ENCODE data around the gene ARID1B. TPM values are rescaled to one million over a fixed set of nuclear protein-coding genes. Genes with fewer than 3 reads are reported as not detected.

The ARID1B gene
- total and polyA plus RNA-seq, 2 donors (not counting 1 experiment from before 2014, with no cell fraction given), result 47.2 to 280 TPM

DNA sequence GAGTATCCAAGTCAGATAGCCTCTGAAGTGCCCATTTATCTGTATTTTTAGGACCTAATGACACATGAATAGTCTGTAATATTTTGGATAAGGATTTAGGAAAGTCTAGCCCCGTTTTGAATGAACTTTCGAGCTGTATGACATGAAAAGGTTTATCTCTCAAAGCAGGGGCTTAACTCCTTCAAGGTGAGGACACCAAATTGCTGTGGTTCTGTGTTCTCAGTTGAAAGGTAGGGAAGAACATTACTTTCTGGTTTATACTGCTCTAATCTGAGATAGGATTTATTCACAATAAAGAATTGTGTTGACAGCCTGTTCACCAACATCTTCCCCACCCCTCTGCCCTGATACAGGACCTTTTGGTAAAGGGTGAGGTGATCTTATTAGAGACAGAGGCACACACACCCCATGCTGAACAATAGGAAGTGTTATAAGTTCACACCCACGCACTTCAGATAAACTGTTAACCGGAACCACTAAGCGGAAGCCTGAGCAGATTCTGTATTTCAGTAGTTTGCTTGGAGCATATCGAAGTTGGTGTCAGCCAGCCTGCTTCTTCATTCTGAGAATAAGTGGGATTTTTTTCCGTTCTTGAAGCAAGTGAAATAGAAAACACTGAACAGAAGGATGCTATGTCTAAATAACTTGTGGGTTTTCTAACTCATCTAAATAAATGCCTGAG lies 322.9 kb downstream of the ARID1B start:
- 27% methylated on average over 2 of the region's 7 CpGs for WGBS (ENCODE audit: insufficient coverage)
- H3K4me1 Mint-ChIP-seq, result peaks cover 54% of the 10 kb centered on the region
- peak overlapping the region; percentile 40 to 76 for H3K27ac ChIP-seq (ENCODE audit: low read length in 2 of 2)
- H3K4me2 ChIP-seq (replicated peaks; ENCODE audit: low read depth, low read length, poor library complexity, severe bottlenecking), result peak overlapping the region; percentile 55
- H3K27me3 ChIP-seq (replicated peaks in 1 of 4; ENCODE audit: control extremely low read depth in 1 of 4, control insufficient read depth in 3 of 4, insufficient read depth in 4 of 4, low read length in 3 of 4), result no peaks in the 10 kb centered on the region
- H4K20me1 ChIP-seq (ENCODE audit: control insufficient read depth, insufficient read depth, low read length, poor library complexity, severe bottlenecking), result peaks cover 22% of the 10 kb centered on the region
- ChIA-PET POLR2A (no interaction called here), CTCF (no interaction called here)
- peak overlapping the region; percentile 70 for H3K4me3 Mint-ChIP-seq
- intact Hi-C loops (cut with micrococcal nuclease), result loop anchor here (1.0 to 5.0 kb wide), 3 partner anchors 19 to 174 kb away; no protein-coding TSS in a partner anchor
- H3K36me3 ChIP-seq (replicated peaks in 1 of 2; ENCODE audit: control extremely low read depth in 1 of 2, control insufficient read depth in 1 of 2, extremely low read depth in 1 of 2, insufficient read depth in 2 of 2, low read length in 1 of 2), result peaks cover 0 to 6% of the 10 kb centered on the region in 2 experiments
- H3K27ac Mint-ChIP-seq, result peak overlapping the region; percentile 87
- peak overlapping the region; percentile 11 for H2AFZ ChIP-seq (ENCODE audit: insufficient read depth, low read depth, low read length, poor library complexity, severe bottlenecking)
- H3K79me2 ChIP-seq (ENCODE audit: control insufficient read depth, insufficient read depth, low read length), result peaks cover 37% of the 10 kb centered on the region
- ATAC-seq (ENCODE audit: low read depth) (peak; percentile 95), DNase-seq (peak; percentile 76)
- peak overlapping the region; percentile 31 for H3K9ac ChIP-seq (ENCODE audit: low read length)
- peaks cover 33 to 35% of the 10 kb centered on the region in 2 donors for H3K4me1 ChIP-seq (ENCODE audit: control insufficient read depth in 2 of 2, insufficient read depth in 2 of 2, low read length in 2 of 2)
- H3K9me3 Mint-ChIP-seq (ENCODE audit: insufficient read depth), result no peaks in the 10 kb centered on the region
- TF ChIP-seq CTCF (IDR thresholded peaks at IDR 0.05), result no peak
- TF ChIP-seq EZH2 (IDR thresholded peaks at IDR 0.05; ENCODE audit: borderline replicate concordance, insufficient read depth, low read depth, low read length, poor library complexity, severe bottlenecking), result no peak
- no peaks in the 10 kb centered on the region for H3K9me3 ChIP-seq (ENCODE audit: control extremely low read depth in 1 of 3, control insufficient read depth in 2 of 3, insufficient read depth in 1 of 3, low read length in 2 of 3)
- H3K27me3 Mint-ChIP-seq, result no peaks in the 10 kb centered on the region
- H3K4me3 ChIP-seq (ENCODE audit: control extremely low read depth in 1 of 5, extremely low read depth in 1 of 5, insufficient read depth in 1 of 5, low read depth in 2 of 5, low read length in 4 of 5), result peak overlapping the region in 1 of 5 experiments; percentile 13

- no peak for DNase-seq
- Histone ChIP-seq H3K9ac (ENCODE audit: low read length) (no peak overlapping the region), H4K20me1 (ENCODE audit: control insufficient read depth, insufficient read depth, low read length, poor library complexity, severe bottlenecking) (peaks cover 12% of the 10 kb centered on the region), H3K27ac (ENCODE audit: low read length in 2 of 2) (peak overlapping the region in 1 of 2 donors; percentile 76), H3K4me2 (replicated peaks; ENCODE audit: low read depth, low read length, poor library complexity, severe bottlenecking) (no peak overlapping the region), H3K4me1 (ENCODE audit: control insufficient read depth in 2 of 2, insufficient read depth in 2 of 2, low read length in 2 of 2) (peaks cover 35 to 37% of the 10 kb centered on the region in 2 donors), H3K79me2 (ENCODE audit: control insufficient read depth, insufficient read depth, low read length) (peaks cover 36% of the 10 kb centered on the region), H3K4me3 (ENCODE audit: control extremely low read depth in 1 of 5, extremely low read depth in 1 of 5, insufficient read depth in 1 of 5, low read depth in 2 of 5, low read length in 4 of 5) (no peak overlapping the region), H3K9me3 (ENCODE audit: control extremely low read depth in 1 of 3, control insufficient read depth in 2 of 3, insufficient read depth in 1 of 3, low read length in 2 of 3) (no peaks in the 10 kb centered on the region), H3K36me3 (replicated peaks in 1 of 2; ENCODE audit: control extremely low read depth in 1 of 2, control insufficient read depth in 1 of 2, extremely low read depth in 1 of 2, insufficient read depth in 2 of 2, low read length in 1 of 2) (peaks cover 0 to 6% of the 10 kb centered on the region in 2 experiments), H2AFZ (ENCODE audit: insufficient read depth, low read depth, low read length, poor library complexity, severe bottlenecking) (no peak overlapping the region), H3K27me3 (replicated peaks in 1 of 4; ENCODE audit: control extremely low read depth in 1 of 4, control insufficient read depth in 3 of 4, insufficient read depth in 4 of 4, low read length in 3 of 4) (no peaks in the 10 kb centered on the region)
- ATAC-seq (ENCODE audit: low read depth), result no peak
- CTCF ChIA-PET, result no interaction called here
- TF ChIP-seq CTCF (IDR thresholded peaks at IDR 0.05) (no peak), EZH2 (IDR thresholded peaks at IDR 0.05; ENCODE audit: borderline replicate concordance, insufficient read depth, low read depth, low read length, poor library complexity, severe bottlenecking) (no peak)
- intact Hi-C loops (cut with micrococcal nuclease), result loop anchor here (2.0 to 5.0 kb wide), 2 partner anchors 20 to 69 kb away; no protein-coding TSS in a partner anchor
- POLR2A ChIA-PET, result no interaction called here
- Mint-ChIP-seq H3K4me3 (no peak overlapping the region), H3K9me3 (ENCODE audit: insufficient read depth) (no peaks in the 10 kb centered on the region), H3K27ac (no peak overlapping the region), H3K27me3 (no peaks in the 10 kb centered on the region), H3K4me1 (peaks cover 55% of the 10 kb centered on the region)
- no CpG with 5 or more reads among the region's 1 CpG for WGBS (ENCODE audit: insufficient coverage)
These were observed 324.0 kb downstream of the ARID1B start for GRCh38 chr6:157101166-157101565.
